Thyroid gland (tissue), 4 donors: ENCODE measurements around the gene PREP. TPM values are rescaled to one million over a fixed set of nuclear protein-coding genes. Genes with fewer than 3 reads are reported as not detected.
"Not testable (repeated sequence)": the region's sequence is repeated elsewhere in the genome, so short reads cannot be mapped to it uniquely, and the experiment has no call there.

ENCODE experiments used
- DNase-seq, 2 donors: peaks; one replicate each; pipeline ENCODE4 v3.0.0-alpha.2; 2019
- H3K27ac ChIP-seq, 3 donors: fragments of 200-600 bp; sonication (generic); 1 replicate in 2 of 3; 2 replicates in 1 of 3; pipeline ENCODE4 v1.5.1; 2016 to 2019; ENCODE audit warnings: mild to moderate bottlenecking in 1 of 3, moderate library complexity in 1 of 3
- H3K27me3 ChIP-seq: fragments of 200-600 bp; sonication (generic); one replicate; pipeline ENCODE4 v1.5.1; 2019
- H3K36me3 ChIP-seq, 2 donors: fragments of 200-600 bp; sonication (generic); one replicate each; pipeline ENCODE4 v1.5.1; 2016 to 2019
- H3K4me1 ChIP-seq, 2 donors: fragments of 200-600 bp; sonication (generic); one replicate each; pipeline ENCODE4 v1.5.1; 2017 to 2019
- H3K4me3 ChIP-seq, 3 donors: fragments of 200-600 bp; sonication (generic); replicated peaks in 1 of 3; 1 replicate in 2 of 3; 2 replicates in 1 of 3; pipeline ENCODE4 v1.5.1; 2016; ENCODE audit warnings: mild to moderate bottlenecking in 1 of 3
- H3K9me3 ChIP-seq: fragments of 200-600 bp; sonication (generic); one replicate; pipeline ENCODE4 v1.5.1; 2017
- POLR2A ChIP-seq, 2 donors: fragments of 450-650 bp; IDR thresholded peaks; one replicate each; pipeline ENCODE4 v1.6.1; 2017; ENCODE audit warnings: antibody characterized with exemption in 2 of 2, mild to moderate bottlenecking in 2 of 2, moderate library complexity in 1 of 2
- WGBS, 2 donors: methylation state at CpG; one replicate each; pipeline ENCODE4 v1.1.5; 2017; 5-methylcytosine and 5-hydroxymethylcytosine counted together
- intact Hi-C: fragments of 100-400 bp; cut with DNase I; formaldehyde crosslinking; loops from one replicate; pipeline ENCODE4 v1.15.1; 2023
- total RNA-seq, 4 donors: library from RNA; depleted of rRNA; stranded (reverse); fragments of >200 nt; gene quantifications; one replicate each; pipeline ENCODE4 v1.2.3, GENCODE V29; 2016
- TF ChIP-seq, protein P1 (sequence below), 6 experiments: fragments of 200-600 bp in 3 of 6; fragments of 450-650 bp in 3 of 6; sonication (generic) in 3 of 6; IDR thresholded peaks; one replicate each; pipeline ENCODE4 v1.5.1; 2016 to 2019; ENCODE audit warnings: antibody characterized with exemption in 6 of 6, mild to moderate bottlenecking in 2 of 6, inconsistent platforms in 1 of 6, moderate library complexity in 1 of 6

PREP gene
- total RNA-seq, 4 donors from 2014 or later = 13.7 to 21.7 (median 16.6) TPM

DNA sequence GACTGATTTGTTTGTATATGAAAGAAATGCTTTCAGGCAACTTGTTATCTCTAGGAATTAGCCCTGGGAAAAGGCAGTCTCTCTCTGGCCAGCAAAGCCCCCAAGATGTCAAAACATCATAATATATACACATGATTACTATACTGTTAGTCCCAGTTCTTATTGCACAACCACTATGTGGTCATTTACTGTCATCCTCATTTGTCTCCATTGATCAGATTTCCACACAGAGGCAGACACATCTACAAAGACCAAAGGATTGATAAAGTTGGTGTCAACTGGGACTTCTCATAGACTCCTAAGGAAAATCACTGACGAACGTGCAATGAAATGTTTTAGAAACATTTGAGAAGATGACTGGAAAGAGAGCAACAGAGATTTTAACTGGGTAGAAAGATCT, 151.2 kb downstream of the PREP start:
- WGBS, 2 donors = 93 to 95% methylated on average over 2 of the region's 2 CpGs
- intact Hi-C loops = no loop called here
- no peaks in the 10 kb centered on the region for H3K4me1 ChIP-seq
- H3K27me3 ChIP-seq = no peaks in the 10 kb centered on the region
- no peaks in the 10 kb centered on the region for H3K9me3 ChIP-seq
- H3K4me3 ChIP-seq = no peak overlapping the region
- TF ChIP-seq, protein P1, sequence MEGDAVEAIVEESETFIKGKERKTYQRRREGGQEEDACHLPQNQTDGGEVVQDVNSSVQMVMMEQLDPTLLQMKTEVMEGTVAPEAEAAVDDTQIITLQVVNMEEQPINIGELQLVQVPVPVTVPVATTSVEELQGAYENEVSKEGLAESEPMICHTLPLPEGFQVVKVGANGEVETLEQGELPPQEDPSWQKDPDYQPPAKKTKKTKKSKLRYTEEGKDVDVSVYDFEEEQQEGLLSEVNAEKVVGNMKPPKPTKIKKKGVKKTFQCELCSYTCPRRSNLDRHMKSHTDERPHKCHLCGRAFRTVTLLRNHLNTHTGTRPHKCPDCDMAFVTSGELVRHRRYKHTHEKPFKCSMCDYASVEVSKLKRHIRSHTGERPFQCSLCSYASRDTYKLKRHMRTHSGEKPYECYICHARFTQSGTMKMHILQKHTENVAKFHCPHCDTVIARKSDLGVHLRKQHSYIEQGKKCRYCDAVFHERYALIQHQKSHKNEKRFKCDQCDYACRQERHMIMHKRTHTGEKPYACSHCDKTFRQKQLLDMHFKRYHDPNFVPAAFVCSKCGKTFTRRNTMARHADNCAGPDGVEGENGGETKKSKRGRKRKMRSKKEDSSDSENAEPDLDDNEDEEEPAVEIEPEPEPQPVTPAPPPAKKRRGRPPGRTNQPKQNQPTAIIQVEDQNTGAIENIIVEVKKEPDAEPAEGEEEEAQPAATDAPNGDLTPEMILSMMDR (IDR thresholded peaks at IDR 0.05) = no peak
- no peak for TF ChIP-seq POLR2A (IDR thresholded peaks at IDR 0.05)
- no peak overlapping the region for H3K27ac ChIP-seq
- no peak for DNase-seq
- no peaks in the 10 kb centered on the region for H3K36me3 ChIP-seq

DNA sequence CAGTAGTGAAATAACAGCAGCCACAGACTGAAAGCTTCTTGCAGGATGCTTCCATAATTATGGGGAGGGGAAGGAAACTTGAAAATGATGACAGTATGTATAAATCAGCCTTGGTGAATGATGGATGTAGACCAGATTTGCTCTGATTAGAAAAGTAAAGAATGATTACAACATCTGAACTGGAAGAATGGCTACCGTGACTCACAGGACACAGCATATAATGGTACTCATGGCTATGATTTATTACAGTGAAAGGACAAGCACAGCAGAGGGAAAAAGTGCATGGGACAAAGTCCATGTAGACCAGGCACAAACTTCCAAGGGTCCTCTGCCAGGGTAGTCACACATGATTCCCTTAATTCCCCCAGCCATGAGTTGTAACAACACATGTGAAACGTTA, 152.3 kb downstream of the PREP start:
- Histone ChIP-seq H3K4me1 (no peaks in the 10 kb centered on the region), H3K9me3 (no peaks in the 10 kb centered on the region), H3K4me3 (no peak overlapping the region), H3K36me3 (no peaks in the 10 kb centered on the region), H3K27ac (no peak overlapping the region), H3K27me3 (no peaks in the 10 kb centered on the region)
- intact Hi-C loops = no loop called here
- 73 to 76% methylated on average over 2 of the region's 2 CpGs for WGBS, 2 donors
- DNase-seq = no peak
- TF ChIP-seq, protein P1 (IDR thresholded peaks at IDR 0.05) = no peak
- TF ChIP-seq POLR2A (IDR thresholded peaks at IDR 0.05) = no peak

DNA sequence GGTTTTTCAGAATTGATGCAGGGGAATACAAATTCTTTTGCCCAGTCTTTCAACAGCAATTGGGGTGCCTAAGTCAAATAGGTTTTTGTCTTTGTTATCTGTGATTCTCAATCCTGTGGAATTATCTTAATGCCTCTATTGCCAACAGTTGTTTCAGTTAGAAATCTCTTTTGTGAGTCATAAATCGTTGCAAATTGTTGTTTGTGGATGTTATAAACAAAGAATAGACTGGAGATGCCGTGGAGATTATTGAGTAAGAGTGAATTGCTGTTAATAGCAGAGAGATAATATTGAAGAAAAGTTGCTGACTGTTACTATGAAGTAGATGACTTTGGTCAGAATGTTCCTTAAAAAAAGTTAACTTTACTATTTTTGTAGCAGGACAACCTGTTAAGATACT, 159.4 kb downstream of the PREP start:
- no peaks in the 10 kb centered on the region for H3K4me1 ChIP-seq
- H3K27ac ChIP-seq = no peak overlapping the region
- no peaks in the 10 kb centered on the region for H3K27me3 ChIP-seq
- intact Hi-C loops = no loop called here
- no peak overlapping the region for H3K4me3 ChIP-seq
- WGBS, 2 donors = 77 to 79% methylated on average over 2 of the region's 2 CpGs
- no peaks in the 10 kb centered on the region for H3K36me3 ChIP-seq
- TF ChIP-seq POLR2A (IDR thresholded peaks at IDR 0.05) = no peak
- TF ChIP-seq, protein P1 (IDR thresholded peaks at IDR 0.05) = no peak
- DNase-seq = no peak
- no peaks in the 10 kb centered on the region for H3K9me3 ChIP-seq

DNA sequence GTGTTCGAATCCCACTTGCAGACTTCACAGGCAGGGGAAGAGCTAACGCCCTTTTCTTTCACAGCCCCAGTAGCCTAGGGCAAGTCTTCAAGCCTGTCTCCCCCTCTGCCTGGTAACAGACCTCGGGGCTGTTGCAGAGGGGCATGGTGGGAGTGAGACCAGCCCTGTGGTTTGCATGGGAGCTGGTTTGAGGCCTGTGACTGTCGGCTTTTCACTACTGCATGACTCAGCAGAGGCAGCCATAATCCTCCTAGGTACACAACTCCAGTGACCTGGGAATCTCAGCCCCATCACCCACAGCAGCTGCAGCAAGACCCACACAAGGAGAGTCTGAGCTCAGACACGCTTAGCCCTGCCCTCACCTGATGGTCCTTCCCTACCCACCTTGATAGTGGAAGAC, 167.7 kb downstream of the PREP start:
- Histone ChIP-seq H3K4me1 (no peaks in the 10 kb centered on the region), H3K27ac (no peak overlapping the region), H3K36me3 (no peaks in the 10 kb centered on the region), H3K4me3 (no peak overlapping the region), H3K9me3 (no peaks in the 10 kb centered on the region), H3K27me3 (no peaks in the 10 kb centered on the region)
- TF ChIP-seq POLR2A (IDR thresholded peaks at IDR 0.05) = no peak
- TF ChIP-seq, protein P1 (IDR thresholded peaks at IDR 0.05) = no peak
- WGBS, 2 donors = 100% methylated on average over 3 to 5 of the region's 5 CpGs
- intact Hi-C loops = no loop called here
- no peak for DNase-seq

DNA sequence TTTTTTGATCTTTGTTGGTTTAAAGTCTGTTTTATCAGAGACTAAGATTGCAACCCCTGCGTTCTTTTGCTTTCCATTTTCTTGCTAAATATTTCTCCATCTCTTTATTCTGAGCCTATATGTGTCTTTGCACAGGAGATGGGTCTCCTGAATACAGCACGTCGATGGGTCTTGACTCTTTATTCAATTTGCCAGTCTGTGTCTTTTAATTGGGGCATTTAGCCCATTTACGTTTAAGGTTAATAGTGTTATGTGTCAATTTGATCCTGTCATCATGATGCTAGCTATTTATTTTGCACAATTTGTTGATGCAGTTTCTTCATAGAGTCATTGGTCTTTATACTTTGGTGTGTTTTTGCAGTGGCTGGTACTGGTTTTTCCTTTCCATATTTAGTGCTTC, 171.1 kb downstream of the PREP start:
- H3K36me3 ChIP-seq, H3K27ac ChIP-seq, H3K4me3 ChIP-seq, H3K27me3 ChIP-seq, DNase-seq, H3K4me1 ChIP-seq, H3K9me3 ChIP-seq, intact Hi-C loops: not testable (repeated sequence)
- 92 to 93% methylated on average over 4 of the region's 4 CpGs for WGBS, 2 donors

Other genes starting within 250 kb of the PREP start
- under 1 TPM in 1 of 4 donors, not detected in 3; 0.33 TPM for gene POPDC3, start 223.1 kb downstream of the PREP start, total RNA-seq